ENCODE data around the gene SAMD3. TPM values are rescaled to one million over a fixed set of nuclear protein-coding genes. Genes with fewer than 3 reads are reported as not detected.
"Not testable (repeated sequence)": the region's sequence is repeated elsewhere in the genome, so short reads cannot be mapped to it uniquely, and the experiment has no call there.

The SAMD3 gene
- polyA plus RNA-seq, 4 donors = 0.74 to 1.5 (median 0.85) TPM

DNA sequence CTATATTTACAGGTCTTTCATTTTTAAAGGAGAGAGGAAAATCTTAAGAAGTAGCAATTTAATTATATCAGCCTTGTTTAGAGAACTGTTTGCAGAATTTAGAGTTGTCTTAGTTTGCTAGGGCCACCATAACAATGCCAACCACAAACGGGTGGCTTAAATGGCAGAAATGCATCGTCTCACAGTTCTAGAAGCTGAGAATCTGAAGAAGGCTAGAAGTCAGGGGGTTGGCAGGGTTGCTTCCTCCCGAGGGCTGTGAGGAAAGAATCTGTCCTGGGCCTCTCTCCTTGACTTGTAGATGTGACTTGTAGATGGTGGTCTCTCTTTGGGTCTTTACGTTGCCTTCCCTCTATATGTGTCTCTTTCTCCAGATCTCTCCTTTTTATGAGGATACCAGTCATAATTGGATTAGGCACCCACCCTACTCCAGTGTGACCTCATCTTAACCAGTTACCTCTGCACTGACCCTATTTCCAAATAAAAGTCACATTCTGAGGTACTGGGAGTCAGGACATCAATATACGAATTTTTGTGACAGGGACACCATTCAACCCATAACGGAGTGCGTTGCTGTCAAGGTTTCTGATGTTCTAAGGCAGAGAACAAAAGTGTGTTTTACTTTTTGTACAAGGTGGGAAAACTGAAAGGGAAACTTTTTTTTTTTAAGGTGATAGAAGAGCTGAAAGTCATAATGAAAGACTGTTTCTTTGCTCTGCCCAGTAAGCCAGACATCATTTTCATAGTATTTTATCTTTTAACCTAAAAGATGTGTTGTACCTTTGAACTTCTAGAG, 84.4 kb downstream of the SAMD3 start:
- no peak for DNase-seq (ENCODE audit: low read depth in 4 of 4, low spot score in 3 of 4)

DNA sequence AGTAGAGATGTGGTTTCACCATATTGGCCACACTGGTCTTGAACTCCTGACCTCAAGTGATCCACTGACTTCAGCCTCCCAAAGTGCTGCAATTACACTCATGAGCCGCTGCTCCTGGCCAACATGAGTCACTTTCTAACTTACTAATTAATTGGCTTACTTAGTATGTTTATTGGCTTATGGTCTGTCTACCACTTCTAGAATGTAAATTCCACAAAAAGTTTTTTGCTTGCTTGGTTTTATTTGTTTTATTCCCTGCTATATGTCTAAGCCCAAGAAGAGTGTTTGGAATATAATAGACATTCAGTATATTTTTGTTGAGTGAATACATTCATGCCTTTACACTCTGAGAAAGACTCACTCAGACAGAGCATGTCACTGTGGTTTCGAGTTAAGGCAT, 86.0 kb downstream of the SAMD3 start:
- no peak for DNase-seq (ENCODE audit: low read depth in 4 of 4, low spot score in 3 of 4)

DNA sequence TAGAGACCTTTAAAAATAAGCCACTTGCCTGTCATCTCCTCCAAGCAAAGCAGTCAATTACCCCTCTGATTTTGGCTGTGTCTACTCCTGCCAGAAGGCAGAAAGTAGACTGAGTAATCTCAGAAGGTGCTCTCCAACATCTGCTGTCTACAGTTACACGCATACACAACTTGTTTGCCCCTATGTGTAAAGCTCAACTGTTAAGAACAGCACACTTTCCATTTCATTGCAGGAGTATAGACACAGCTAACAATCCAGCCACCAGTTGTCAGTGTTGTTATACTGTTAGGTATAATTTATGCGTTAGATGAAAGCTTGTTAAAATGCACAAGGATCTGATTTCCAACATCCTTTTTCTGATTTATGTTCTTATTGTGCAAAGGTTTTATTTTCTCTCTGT, 88.2 kb downstream of the SAMD3 start:
- DNase-seq (ENCODE audit: low read depth in 4 of 4, low spot score in 3 of 4) = no peak

- DNase-seq (ENCODE audit: low read depth in 4 of 4, low spot score in 3 of 4) = no peak
Observed at GRCh38 chr6:130132286-130132701, 90.5 kb downstream of the SAMD3 start.

GRCh38 chr6:130129762-130130246, 92.9 kb downstream of the SAMD3 start:
- DNase-seq (ENCODE audit: low read depth in 4 of 4, low spot score in 3 of 4) = no peak

GRCh38 chr6:130128326-130128725, 94.4 kb downstream of the SAMD3 start:
- no peak for DNase-seq (ENCODE audit: low read depth in 4 of 4, low spot score in 3 of 4)

GRCh38 chr6:130127195-130127594, 95.6 kb downstream of the SAMD3 start:
- no peak for DNase-seq (ENCODE audit: low read depth in 4 of 4, low spot score in 3 of 4)

GRCh38 chr6:130122243-130122642, 100.5 kb downstream of the SAMD3 start:
- no peak for DNase-seq (ENCODE audit: low read depth in 4 of 4, low spot score in 3 of 4)

DNA sequence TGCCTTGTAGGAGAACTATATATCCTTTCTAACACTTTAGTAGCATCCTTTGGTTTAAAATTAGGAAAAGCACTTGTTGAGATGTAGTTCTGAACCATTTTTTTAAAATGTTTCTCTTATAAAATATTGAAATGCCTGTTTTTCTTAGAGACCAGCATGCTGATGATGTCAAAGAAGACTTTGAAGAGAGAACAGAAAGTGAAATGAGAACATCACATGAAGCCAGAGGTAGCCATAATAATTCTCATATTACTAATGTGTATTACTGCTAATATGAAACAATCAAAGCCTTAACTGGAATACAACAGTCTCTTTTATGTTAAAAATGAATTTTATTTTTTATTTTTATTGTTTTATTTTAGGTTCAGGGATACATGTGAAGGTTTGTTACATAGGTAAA, 102.0 kb downstream of the SAMD3 start:
- no peak for DNase-seq (ENCODE audit: low read depth in 4 of 4, low spot score in 3 of 4)

GRCh38 chr6:130119211-130119610, 103.5 kb downstream of the SAMD3 start:
- DNase-seq (ENCODE audit: low read depth in 4 of 4, low spot score in 3 of 4) = no peak

DNA sequence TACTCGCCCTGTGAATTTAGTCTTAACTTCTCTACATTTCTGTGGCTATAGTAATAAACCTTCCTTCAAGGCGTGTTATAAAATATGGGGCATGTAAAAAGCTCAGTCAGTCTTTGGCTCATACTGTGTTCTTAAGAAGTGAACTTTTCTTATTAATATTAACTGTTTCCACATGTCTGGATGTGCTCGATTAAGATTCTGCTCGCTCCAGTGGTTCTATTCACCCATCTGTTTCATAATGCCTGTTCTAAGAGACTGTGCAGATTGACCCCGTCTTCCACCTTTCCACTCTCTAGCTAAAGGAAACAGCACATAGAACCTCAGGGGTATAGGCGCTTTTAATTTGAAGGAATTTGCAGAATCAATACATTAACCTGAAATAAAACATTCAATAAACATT, 104.5 kb downstream of the SAMD3 start:
- DNase-seq (ENCODE audit: low read depth in 4 of 4, low spot score in 3 of 4) = no peak

DNA sequence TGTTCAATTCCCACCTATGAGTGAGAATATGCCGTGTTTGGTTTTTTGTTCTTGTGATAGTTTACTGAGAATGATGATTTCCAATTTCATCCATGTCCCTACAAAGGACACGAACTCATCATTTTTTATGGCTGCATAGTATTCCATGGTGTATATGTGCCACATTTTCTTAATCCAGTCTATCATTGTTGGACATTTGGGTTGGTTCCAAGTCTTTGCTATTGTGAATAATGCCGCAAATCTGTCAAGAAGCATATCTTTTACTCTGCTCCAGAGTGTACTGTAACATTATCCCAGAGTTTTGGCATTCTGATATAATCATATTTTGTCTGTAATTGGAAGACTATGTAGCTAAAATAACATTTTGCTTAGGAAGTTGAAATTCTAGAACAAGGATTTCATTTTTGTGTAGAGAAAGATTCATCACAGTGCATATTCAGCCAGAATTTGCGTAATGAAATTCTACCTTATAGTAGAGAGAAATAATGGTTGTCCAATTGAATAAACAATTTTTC, 105.5 kb downstream of the SAMD3 start:
- not testable (repeated sequence) for DNase-seq (ENCODE audit: low read depth in 4 of 4, low spot score in 3 of 4)

DNA sequence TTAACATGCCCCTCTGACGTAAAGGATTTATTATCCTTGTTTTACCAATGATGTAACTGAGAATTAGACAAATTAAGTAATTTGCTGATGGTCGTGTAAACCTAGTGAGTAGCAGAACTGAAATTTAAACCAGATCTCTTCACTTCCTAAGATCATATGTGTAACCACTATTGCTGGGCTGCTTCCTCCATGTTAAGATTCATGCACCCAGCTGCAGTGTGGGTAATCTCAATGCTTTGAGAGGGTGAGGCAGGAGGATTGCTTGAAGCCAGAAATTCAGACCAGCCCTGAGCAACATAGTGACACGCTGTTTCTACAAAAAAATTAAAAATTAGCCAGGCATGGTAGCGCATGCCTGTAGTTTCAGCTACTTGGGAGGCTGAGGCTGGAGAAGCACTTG, 106.5 kb downstream of the SAMD3 start:
- DNase-seq (ENCODE audit: low read depth in 4 of 4, low spot score in 3 of 4) = no peak

- DNase-seq (ENCODE audit: low read depth in 4 of 4, low spot score in 3 of 4) = no peak
Observed at GRCh38 chr6:130115036-130115435, 107.7 kb downstream of the SAMD3 start.

GRCh38 chr6:130113201-130113710, 109.5 kb downstream of the SAMD3 start:
- DNase-seq (ENCODE audit: low read depth in 4 of 4, low spot score in 3 of 4) = no peak

GRCh38 chr6:130111031-130111430, 111.7 kb downstream of the SAMD3 start:
- DNase-seq (ENCODE audit: low read depth in 4 of 4, low spot score in 3 of 4) = no peak

DNA sequence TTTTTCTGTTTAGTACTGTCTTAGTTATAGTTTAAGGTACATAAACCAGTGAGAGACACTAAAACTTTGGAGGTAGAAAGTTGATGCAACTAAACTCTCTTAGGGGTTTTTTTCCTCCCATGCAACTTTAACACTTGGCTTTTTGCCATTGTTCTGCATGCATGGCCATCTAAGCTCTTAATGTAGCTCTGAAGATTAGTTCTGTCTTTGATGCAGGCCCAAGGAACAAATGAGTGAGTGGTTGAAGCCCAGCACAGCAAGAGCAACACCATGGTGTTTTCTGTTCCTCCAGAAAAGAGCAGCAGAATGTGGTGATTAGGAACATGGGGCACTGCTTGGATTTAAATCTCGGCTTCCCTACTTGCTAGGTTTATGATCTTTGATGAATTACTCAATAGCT, 115.0 kb downstream of the SAMD3 start:
- no peak for DNase-seq (ENCODE audit: low read depth in 4 of 4, low spot score in 3 of 4)

DNA sequence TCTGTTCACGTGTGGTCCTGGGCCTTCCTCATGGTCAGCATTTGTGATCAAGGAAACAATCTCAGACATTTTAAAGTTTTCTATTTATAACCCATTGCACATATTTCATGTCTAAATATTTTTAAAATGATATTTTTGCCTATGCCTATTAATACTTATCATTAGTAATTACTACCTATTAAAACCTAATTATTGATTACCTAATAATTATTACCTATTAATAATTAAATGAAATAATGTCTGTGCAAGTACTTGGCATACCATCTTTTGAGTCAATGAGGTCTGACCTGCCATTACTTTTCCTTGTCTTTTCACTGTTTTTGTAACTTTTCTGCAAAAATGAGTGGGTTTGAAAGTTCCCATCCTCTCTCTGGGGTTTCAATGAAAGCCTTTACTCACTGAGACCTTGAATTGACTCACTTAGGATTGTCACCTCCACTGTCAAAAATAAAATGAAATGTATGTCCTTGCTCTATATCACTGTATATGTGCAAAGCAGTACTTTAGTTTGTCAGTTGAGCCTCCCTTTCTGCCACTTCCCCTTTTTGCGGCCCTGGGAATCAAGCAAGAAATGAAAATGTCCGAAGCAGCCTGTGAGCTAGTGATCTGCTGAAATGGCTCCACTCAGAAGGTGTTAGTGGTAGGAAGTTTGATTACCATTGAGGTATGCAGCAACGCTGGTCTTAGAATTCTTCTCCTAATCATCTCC, 116.6 kb downstream of the SAMD3 start:
- DNase-seq (ENCODE audit: low read depth in 4 of 4, low spot score in 3 of 4) = no peak

- DNase-seq (ENCODE audit: low read depth in 4 of 4, low spot score in 3 of 4) = no peak
Observed at GRCh38 chr6:130099119-130099518, 123.6 kb downstream of the SAMD3 start.

GRCh38 chr6:130098317-130098716, 124.4 kb downstream of the SAMD3 start:
- no peak for DNase-seq (ENCODE audit: low read depth in 4 of 4, low spot score in 3 of 4)

Data from right renal pelvis (tissue), 4 donors.